Testis (tissue), 3 donors: ENCODE data around the gene CTIF. TPM values are rescaled to one million over a fixed set of nuclear protein-coding genes. Genes with fewer than 3 reads are reported as not detected.

Source experiments
- DNase-seq: peaks from one replicate; pipeline ENCODE4 v3.0.0-alpha.2; 2019
- H3K27ac ChIP-seq, 2 donors: fragments of 200-600 bp; sonication (generic); one replicate each; pipeline ENCODE4 v1.5.1; 2019
- H3K27me3 ChIP-seq: fragments of 200-600 bp; sonication (generic); one replicate; pipeline ENCODE4 v1.5.1; 2019
- H3K36me3 ChIP-seq: fragments of 200-600 bp; sonication (generic); one replicate; pipeline ENCODE4 v1.5.1; 2017; ENCODE audit warnings: low read depth; ENCODE audit errors: missing control alignments
- H3K4me1 ChIP-seq: fragments of 200-600 bp; sonication (generic); one replicate; pipeline ENCODE4 v1.5.1; 2019
- H3K4me3 ChIP-seq, 2 donors: fragments of 200-600 bp; sonication (generic); one replicate each; pipeline ENCODE4 v1.5.1; 2017 to 2019
- H3K9me3 ChIP-seq: fragments of 200-600 bp; sonication (generic); one replicate; pipeline ENCODE4 v1.5.1; 2017
- POLR2A ChIP-seq: fragments of 450-650 bp; IDR thresholded peaks from one replicate; pipeline ENCODE4 v1.6.1; 2017; ENCODE audit warnings: antibody characterized with exemption, mild to moderate bottlenecking, moderate library complexity
- WGBS, 2 donors: methylation state at CpG; one replicate each; pipeline ENCODE4 v1.1.5; 2018; 5-methylcytosine and 5-hydroxymethylcytosine counted together
- intact Hi-C: fragments of 100-400 bp; cut with DNase I; formaldehyde crosslinking; loops from one replicate; pipeline ENCODE4 v1.15.1; 2023; ENCODE audit warnings: low total_unique reads
- polyA plus RNA-seq: library from polyadenylated mRNA; stranded (reverse); fragments of 350-450 nt; fragmentation: Illumina TruSeq; extraction: RNeasy Lipid Tissue Mini Kit (QIAGEN cat#74804); gene quantifications from one replicate; pipeline ENCODE4 v1.2.3, GENCODE V29; 2014; ENCODE audit warnings: low read depth, low replicate concordance; ENCODE audit not compliant: insufficient read depth
- total RNA-seq, 2 donors: library from RNA; depleted of rRNA; stranded (reverse); fragments of >200 nt; gene quantifications; one replicate each; pipeline ENCODE4 v1.2.3, GENCODE V29; 2016
- TF ChIP-seq, protein P1 (sequence below), 3 experiments: fragments of 450-650 bp in 2 of 3; fragments of 200-600 bp in 1 of 3; sonication (generic) in 1 of 3; IDR thresholded peaks; one replicate each; pipeline ENCODE4 v1.5.1; 2016 to 2019; ENCODE audit warnings: antibody characterized with exemption in 3 of 3, mild to moderate bottlenecking in 2 of 3, moderate library complexity in 1 of 3

The CTIF gene
- total and polyA plus RNA-seq, 3 donors from 2014 or later, result 33.8 to 41.5 (median 35.6) TPM

DNA sequence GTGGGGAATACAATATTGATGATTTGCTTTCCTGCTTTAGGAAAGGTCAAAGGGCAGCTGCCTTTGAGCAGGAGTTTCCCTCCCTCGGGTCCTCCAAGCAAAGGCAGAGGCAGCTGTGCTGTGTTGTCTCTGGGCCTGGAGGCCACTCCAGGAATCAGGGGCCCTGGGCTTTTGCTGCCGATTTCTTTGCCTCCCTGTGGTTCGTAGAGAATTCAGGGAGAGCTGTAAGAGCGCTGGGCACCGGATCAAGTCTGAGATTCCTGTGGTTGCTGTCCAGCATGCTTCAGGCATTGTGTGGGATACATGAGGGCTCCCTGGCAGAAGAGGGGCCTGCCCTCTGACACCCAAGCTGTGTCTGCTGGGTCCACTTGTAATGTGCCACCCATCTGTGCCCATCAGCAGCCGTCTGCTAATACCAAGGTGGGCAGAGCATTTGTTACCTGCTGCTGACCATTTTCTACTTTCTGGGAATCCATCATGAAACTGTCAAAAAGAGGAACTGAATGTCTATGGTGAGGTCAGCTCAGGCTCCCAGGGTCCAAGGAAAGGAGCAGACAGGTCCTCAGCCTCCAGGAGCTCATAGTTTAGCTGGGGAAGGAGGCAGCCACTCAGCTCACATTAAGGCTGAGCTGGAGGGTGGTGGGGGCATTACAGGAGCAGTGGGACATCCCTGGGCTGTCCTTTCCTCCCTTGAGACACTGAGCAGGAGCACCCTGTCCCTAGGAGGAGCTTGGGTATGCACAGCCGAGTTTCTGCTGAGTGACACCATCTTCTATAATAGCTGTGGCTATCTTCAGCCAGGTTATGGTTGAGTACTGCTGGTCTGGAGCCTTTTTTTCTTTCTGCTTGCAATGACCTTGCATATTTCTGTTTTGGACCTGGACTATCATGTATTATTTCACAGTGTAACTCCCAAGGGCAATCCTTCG, 68.5 kb downstream of the CTIF start:
- no peaks in the 10 kb centered on the region for H3K9me3 ChIP-seq
- peaks cover 58% of the 10 kb centered on the region for H3K4me1 ChIP-seq
- H3K4me3 ChIP-seq, result no peak overlapping the region
- no peaks in the 10 kb centered on the region for H3K36me3 ChIP-seq
- peak overlapping the region in 1 of 2 donors; percentile 75 for H3K27ac ChIP-seq
- intact Hi-C loops, result no loop called here
- 47 to 59% methylated on average over 6 to 8 of the region's 8 CpGs for WGBS, 2 donors
- TF ChIP-seq, protein P1, sequence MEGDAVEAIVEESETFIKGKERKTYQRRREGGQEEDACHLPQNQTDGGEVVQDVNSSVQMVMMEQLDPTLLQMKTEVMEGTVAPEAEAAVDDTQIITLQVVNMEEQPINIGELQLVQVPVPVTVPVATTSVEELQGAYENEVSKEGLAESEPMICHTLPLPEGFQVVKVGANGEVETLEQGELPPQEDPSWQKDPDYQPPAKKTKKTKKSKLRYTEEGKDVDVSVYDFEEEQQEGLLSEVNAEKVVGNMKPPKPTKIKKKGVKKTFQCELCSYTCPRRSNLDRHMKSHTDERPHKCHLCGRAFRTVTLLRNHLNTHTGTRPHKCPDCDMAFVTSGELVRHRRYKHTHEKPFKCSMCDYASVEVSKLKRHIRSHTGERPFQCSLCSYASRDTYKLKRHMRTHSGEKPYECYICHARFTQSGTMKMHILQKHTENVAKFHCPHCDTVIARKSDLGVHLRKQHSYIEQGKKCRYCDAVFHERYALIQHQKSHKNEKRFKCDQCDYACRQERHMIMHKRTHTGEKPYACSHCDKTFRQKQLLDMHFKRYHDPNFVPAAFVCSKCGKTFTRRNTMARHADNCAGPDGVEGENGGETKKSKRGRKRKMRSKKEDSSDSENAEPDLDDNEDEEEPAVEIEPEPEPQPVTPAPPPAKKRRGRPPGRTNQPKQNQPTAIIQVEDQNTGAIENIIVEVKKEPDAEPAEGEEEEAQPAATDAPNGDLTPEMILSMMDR (IDR thresholded peaks at IDR 0.05), result no peak
- no peak for TF ChIP-seq POLR2A
- DNase-seq, result peak; percentile 87
- H3K27me3 ChIP-seq, result no peaks in the 10 kb centered on the region

DNA sequence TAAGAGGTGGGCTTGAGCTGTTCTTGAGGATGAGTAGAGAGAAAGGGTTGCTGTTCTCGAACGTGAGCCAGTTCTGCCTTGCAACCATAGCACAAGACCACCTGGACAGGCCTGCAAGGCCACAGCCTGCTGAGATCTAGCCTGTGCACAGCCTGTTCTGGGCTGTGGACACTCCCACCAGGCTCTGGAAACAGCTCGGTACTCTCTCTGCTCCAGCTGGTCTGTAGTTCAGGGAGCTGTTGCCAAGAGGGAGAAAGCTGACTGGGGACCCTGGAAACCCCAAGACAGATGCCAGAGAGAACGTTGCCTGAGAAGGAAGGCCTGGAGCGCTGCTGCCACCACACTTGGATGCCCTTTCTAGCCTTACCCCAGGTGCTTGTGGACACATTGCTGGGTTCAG, 69.8 kb downstream of the CTIF start:
- TF ChIP-seq POLR2A, result no peak
- TF ChIP-seq, protein P1 (IDR thresholded peaks at IDR 0.05), result no peak
- intact Hi-C loops, result no loop called here
- Histone ChIP-seq H3K9me3 (no peaks in the 10 kb centered on the region), H3K27ac (peak overlapping the region; percentile 46 to 75), H3K36me3 (no peaks in the 10 kb centered on the region), H3K27me3 (no peaks in the 10 kb centered on the region), H3K4me3 (no peak overlapping the region), H3K4me1 (peaks cover 68% of the 10 kb centered on the region)
- DNase-seq, result peak; percentile 87
- 30 to 54% methylated on average over 5 of the region's 5 CpGs for WGBS, 2 donors

DNA sequence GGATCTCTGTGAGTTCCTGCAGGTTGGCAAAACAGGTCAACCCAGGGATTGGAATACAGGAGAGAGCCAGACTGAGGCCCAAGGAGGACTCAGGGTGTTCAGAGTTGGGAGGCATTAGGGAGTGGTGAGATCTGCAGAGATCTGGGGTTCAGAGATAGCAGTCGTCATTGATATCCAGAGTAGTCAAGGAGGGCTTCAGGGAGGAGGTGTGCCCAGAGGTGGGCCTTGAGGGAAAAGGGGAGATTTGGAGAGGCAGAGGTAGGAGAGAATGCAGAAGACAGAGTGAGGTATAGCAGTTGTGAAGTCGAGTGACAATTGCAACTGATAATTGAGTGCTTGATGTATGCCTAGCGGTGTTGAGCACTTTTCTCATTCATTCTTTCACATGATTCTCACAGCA, 70.3 kb downstream of the CTIF start:
- WGBS, 2 donors, result 73 to 78% methylated on average over 3 of the region's 3 CpGs
- no peaks in the 10 kb centered on the region for H3K9me3 ChIP-seq
- peak overlapping the region; percentile 46 to 75 for H3K27ac ChIP-seq
- intact Hi-C loops, result no loop called here
- peaks cover 71% of the 10 kb centered on the region for H3K4me1 ChIP-seq
- H3K4me3 ChIP-seq, result no peak overlapping the region
- TF ChIP-seq POLR2A, result no peak
- TF ChIP-seq, protein P1 (IDR thresholded peaks at IDR 0.05), result no peak
- H3K36me3 ChIP-seq, result no peaks in the 10 kb centered on the region
- H3K27me3 ChIP-seq, result no peaks in the 10 kb centered on the region
- DNase-seq, result no peak

DNA sequence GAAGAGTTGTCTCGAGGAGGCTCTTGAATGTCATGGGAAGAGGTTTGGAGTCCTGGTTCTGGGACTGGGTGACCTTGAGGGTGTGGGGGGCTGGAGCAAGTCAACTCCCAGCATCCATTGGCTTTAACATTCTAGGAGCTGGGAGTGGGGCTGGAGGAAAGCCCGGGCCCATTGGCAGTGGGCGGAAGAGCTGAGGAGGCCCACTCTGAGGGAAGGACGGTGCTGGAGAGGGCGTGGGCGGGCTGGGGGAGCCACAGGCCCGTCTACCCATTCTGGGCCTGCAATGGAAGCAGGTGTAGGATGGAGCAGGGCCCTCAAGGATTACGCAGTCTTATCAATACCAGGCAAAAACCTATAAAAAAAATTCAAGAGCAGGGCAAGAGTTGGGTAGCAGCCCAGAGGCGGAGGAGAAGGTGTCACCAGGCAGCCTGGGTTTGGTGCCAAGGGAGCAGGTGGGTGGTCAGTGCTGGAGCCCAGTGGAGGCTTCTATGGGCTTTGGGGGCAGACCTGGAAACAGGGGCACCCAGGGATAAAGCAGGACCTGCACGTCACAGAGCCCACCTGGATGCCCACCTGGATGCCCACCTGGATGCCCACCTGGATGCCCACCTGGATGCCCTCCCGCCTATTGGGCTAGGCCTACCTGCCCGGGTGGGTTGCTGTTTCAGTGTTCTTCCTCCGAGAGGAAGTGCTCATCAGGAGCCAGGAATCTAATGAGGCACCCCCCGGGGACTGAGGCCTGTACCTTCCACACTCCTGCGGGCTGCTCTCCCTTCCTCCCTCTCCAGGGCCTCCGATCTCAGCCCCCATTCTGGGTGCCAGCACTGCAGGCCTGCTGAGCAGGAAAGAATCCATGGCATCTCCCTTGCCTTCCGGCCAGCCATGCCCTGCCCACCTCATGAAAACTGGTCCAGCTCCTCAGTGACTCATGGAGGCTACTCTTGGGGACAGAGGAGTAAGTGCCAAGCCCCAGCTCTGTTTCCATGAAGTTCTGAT, 71.3 kb downstream of the CTIF start:
- Histone ChIP-seq H3K4me1 (peaks cover 74% of the 10 kb centered on the region), H3K27ac (peak overlapping the region in 1 of 2 donors; percentile 82), H3K4me3 (no peak overlapping the region), H3K36me3 (no peaks in the 10 kb centered on the region), H3K9me3 (no peaks in the 10 kb centered on the region), H3K27me3 (no peaks in the 10 kb centered on the region)
- intact Hi-C loops, result no loop called here
- no peak for TF ChIP-seq POLR2A
- TF ChIP-seq, protein P1 (IDR thresholded peaks at IDR 0.05), result no peak
- 74 to 76% methylated on average over 10 to 17 of the region's 17 CpGs for WGBS, 2 donors
- DNase-seq, result no peak
